NT2/D1 (cell line): Measurements from ENCODE around the gene SNX2.

ENCODE experiments used
- DNase-seq: peaks from one replicate; pipeline ENCODE4 v3.0.0-alpha.2; 2011; ENCODE audit warnings: low read depth, low spot score
- H3K27me3 ChIP-seq: 2 replicates; pipeline ENCODE4 v1.6.0; 2011; ENCODE audit warnings: mild to moderate bottlenecking; ENCODE audit not compliant: insufficient read length, insufficient read depth
- H3K36me3 ChIP-seq: 2 replicates; pipeline ENCODE4 v1.6.1; 2011; ENCODE audit warnings: mild to moderate bottlenecking, low read length, mixed read lengths; ENCODE audit not compliant: insufficient read depth, insufficient read length
- H3K4me1 ChIP-seq: 2 replicates; pipeline ENCODE4 v1.5.1; 2011; ENCODE audit not compliant: insufficient read depth, insufficient read length
- H3K4me3 ChIP-seq: 2 replicates; pipeline ENCODE4 v1.5.1; 2011; ENCODE audit warnings: low read depth; ENCODE audit not compliant: insufficient read length
- H3K9ac ChIP-seq: 2 replicates; pipeline ENCODE4 v1.6.0; 2011; ENCODE audit warnings: low read depth; ENCODE audit not compliant: insufficient read length
- H3K9me3 ChIP-seq: 2 replicates; pipeline ENCODE4 v1.5.1; 2011; ENCODE audit warnings: mild to moderate bottlenecking, low read length; ENCODE audit not compliant: insufficient read depth
- SUZ12 ChIP-seq: IDR thresholded peaks from 2 replicates; pipeline ENCODE4 v1.6.1; 2011; ENCODE audit not compliant: insufficient read length, insufficient read depth; ENCODE audit errors: extremely low read depth
- YY1 ChIP-seq: IDR thresholded peaks from 2 replicates; pipeline ENCODE4 v1.6.1; 2011; ENCODE audit not compliant: insufficient read length, insufficient read depth
- ZNF274 ChIP-seq: IDR thresholded peaks from 2 replicates; pipeline ENCODE4 v1.6.1; 2011; ENCODE audit warnings: mild to moderate bottlenecking, low read depth, low read length

The SNX2 gene

DNA sequence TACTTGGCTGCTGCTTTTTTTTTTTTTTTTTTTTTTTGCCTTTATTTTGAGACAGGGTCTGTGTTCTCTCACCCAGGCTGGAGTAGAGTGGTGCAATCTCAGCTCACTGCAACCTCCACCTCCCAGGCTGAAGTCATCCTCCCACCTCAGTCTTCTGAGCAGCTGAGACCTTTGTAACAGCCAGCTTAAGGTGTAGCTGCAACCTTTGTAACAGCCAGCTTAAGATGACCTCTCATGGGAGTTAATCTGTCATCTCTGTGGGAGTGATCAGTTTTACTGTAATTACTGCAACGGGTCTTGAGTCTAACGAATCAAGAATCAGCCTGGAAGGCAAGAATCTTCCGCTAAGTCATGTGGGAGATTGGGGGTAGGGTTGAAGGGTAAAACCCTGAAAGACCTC, 31.6 kb upstream of the SNX2 start:
- no peaks in the 10 kb centered on the region for H3K27me3 ChIP-seq
- no peak overlapping the region for H3K4me3 ChIP-seq
- TF ChIP-seq ZNF274, result no peak
- no peak for TF ChIP-seq SUZ12
- no peak for TF ChIP-seq YY1
- H3K9me3 ChIP-seq, result no peaks in the 10 kb centered on the region
- H3K36me3 ChIP-seq, result no peaks in the 10 kb centered on the region
- H3K9ac ChIP-seq, result no peak overlapping the region
- DNase-seq, result no peak
- peaks cover 2% of the 10 kb centered on the region for H3K4me1 ChIP-seq

- Histone ChIP-seq H3K27me3 (no peaks in the 10 kb centered on the region), H3K4me1 (peaks cover 2% of the 10 kb centered on the region), H3K36me3 (no peaks in the 10 kb centered on the region), H3K9ac (no peak overlapping the region), H3K9me3 (no peaks in the 10 kb centered on the region), H3K4me3 (no peak overlapping the region)
- no peak for DNase-seq
- TF ChIP-seq SUZ12 (no peak), YY1 (no peak), ZNF274 (no peak)
These were observed 29.3 kb upstream of the SNX2 start for GRCh38 chr5:122745597-122745996.

GRCh38 chr5:122749886-122750285, 25.0 kb upstream of the SNX2 start:
- TF ChIP-seq ZNF274 (no peak), SUZ12 (no peak), YY1 (no peak)
- no peak overlapping the region for H3K9ac ChIP-seq
- no peaks in the 10 kb centered on the region for H3K4me1 ChIP-seq
- no peak overlapping the region for H3K4me3 ChIP-seq
- no peaks in the 10 kb centered on the region for H3K36me3 ChIP-seq
- no peak for DNase-seq
- no peaks in the 10 kb centered on the region for H3K27me3 ChIP-seq
- H3K9me3 ChIP-seq, result no peaks in the 10 kb centered on the region

DNA sequence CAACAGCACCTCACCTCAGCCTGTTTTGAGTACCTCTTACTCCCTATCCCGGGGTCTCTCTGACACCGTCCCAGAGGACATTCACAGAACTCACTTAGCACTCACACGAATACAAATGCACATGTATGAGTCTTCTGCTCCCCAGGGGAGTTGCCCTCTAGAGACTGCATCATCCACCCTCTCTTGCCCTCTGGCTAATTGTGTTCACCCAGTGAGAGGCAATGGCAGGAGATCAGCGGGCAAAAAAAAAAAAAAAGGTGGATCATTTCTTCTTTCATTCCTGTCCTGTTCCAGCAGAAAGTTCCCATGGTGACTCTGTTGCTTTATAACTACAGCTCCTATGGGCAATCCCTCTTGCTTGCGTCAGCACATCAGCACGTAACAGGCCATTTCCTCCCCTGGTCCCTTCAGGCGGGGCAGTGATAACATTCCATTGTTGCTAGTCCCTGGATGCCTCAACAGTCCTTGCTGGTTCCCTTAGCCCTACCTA, 23.5 kb upstream of the SNX2 start:
- H3K27me3 ChIP-seq, result no peaks in the 10 kb centered on the region
- no peaks in the 10 kb centered on the region for H3K9me3 ChIP-seq
- H3K9ac ChIP-seq, result no peak overlapping the region
- no peak overlapping the region for H3K4me3 ChIP-seq
- no peak for DNase-seq
- TF ChIP-seq SUZ12 (no peak), YY1 (no peak), ZNF274 (no peak)
- H3K4me1 ChIP-seq, result no peaks in the 10 kb centered on the region
- H3K36me3 ChIP-seq, result no peaks in the 10 kb centered on the region

- H3K4me1 ChIP-seq, result no peaks in the 10 kb centered on the region
- no peak overlapping the region for H3K9ac ChIP-seq
- no peak for TF ChIP-seq ZNF274
- TF ChIP-seq SUZ12, result no peak
- TF ChIP-seq YY1, result no peak
- DNase-seq, result no peak
- H3K36me3 ChIP-seq, result no peaks in the 10 kb centered on the region
- H3K27me3 ChIP-seq, result no peaks in the 10 kb centered on the region
- no peaks in the 10 kb centered on the region for H3K9me3 ChIP-seq
- no peak overlapping the region for H3K4me3 ChIP-seq
These were observed 21.4 kb upstream of the SNX2 start for GRCh38 chr5:122753500-122753899.

DNA sequence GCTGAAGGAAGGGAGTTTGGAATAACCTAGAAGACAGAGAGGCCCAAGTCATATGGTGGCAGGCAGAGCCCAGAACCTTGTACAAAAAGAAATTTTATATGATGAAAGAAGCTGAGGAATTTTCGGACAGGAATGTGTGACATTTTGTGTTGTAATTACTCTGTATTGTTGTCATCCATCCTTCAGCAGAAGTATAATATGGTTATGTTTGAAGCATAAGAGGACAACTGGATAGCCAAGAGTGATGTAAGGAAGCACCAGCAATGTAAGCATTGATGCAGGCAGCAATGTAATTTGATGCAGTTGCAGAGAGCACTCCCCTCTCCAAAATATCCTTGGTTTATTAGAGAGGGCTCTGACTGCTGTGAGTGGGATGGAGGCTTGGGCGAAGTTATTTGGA, 19.1 kb upstream of the SNX2 start:
- Histone ChIP-seq H3K4me1 (no peaks in the 10 kb centered on the region), H3K27me3 (no peaks in the 10 kb centered on the region), H3K4me3 (no peak overlapping the region), H3K9me3 (no peaks in the 10 kb centered on the region), H3K9ac (no peak overlapping the region), H3K36me3 (no peaks in the 10 kb centered on the region)
- no peak for DNase-seq
- TF ChIP-seq YY1, result no peak
- no peak for TF ChIP-seq SUZ12
- no peak for TF ChIP-seq ZNF274

DNA sequence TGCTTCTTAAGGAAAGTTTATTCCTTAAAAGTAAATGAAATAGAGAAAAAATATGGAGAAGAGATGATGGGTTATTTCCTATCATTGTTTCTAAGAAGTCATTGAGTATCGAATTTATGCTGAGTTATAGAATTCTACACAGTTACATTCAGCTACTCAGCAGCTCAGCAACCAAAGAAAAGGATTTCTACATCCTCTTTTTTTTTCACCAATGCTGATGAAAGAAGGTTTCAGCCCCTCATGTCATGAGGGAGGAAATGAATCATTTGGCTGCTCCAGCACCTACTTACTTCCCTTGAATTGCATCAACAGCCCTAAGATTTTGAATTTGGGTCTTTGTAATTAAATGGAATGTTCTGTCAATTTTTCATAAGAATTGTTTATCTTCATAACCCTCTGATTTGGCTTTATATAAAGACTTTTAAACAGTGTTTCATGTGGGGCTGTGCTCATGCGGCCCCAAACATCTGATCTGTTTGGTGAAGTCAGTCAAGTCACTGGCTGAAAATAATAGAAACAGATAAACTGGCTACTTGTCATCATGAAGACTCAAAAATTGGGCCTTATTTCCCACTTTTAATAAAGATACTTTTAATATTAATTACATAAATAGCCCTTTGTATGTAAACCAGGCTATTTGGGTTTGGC, 18.5 kb upstream of the SNX2 start:
- no peaks in the 10 kb centered on the region for H3K36me3 ChIP-seq
- DNase-seq, result no peak
- TF ChIP-seq YY1 (no peak), SUZ12 (no peak), ZNF274 (no peak)
- no peaks in the 10 kb centered on the region for H3K9me3 ChIP-seq
- H3K27me3 ChIP-seq, result no peaks in the 10 kb centered on the region
- H3K9ac ChIP-seq, result no peak overlapping the region
- no peak overlapping the region for H3K4me3 ChIP-seq
- H3K4me1 ChIP-seq, result no peaks in the 10 kb centered on the region
